ENCODE measurements around the gene MEIS1.
A peak's percentile ranks its signal among the peaks of the same experiment; 100 is the strongest.

Gene MEIS1

GRCh38 chr2:66441581-66442320, 6.8 kb downstream of the MEIS1 start:
- H3K4me3 ChIP-seq, result peak overlapping the region in 1 of 7 experiments; percentile 59

GRCh38 chr2:66442516-66443185, 7.7 kb downstream of the MEIS1 start:
- no peak overlapping the region for H3K4me3 ChIP-seq

More at GRCh38 chr2:66441581-66442320, 6.8 kb downstream of the MEIS1 start:
- H3K27ac ChIP-seq, result peak overlapping the region in 1 of 21 experiments; percentile 81

GRCh38 chr2:66443186-66443978, 8.5 kb downstream of the MEIS1 start:
- Histone ChIP-seq H3K4me3 (peak overlapping the region in 1 of 7 experiments; percentile 20), H3K27ac (peak overlapping the region in 10 of 21 experiments; percentile 31 to 85 (median 66))

More at GRCh38 chr2:66442516-66443185, 7.7 kb downstream of the MEIS1 start:
- H3K27ac ChIP-seq, result peak overlapping the region in 1 of 21 experiments; percentile 81

- peak overlapping the region in 10 of 21 experiments; percentile 9 to 85 (median 70) for H3K27ac ChIP-seq
Observed at GRCh38 chr2:66443979-66444861, 9.3 kb downstream of the MEIS1 start.

GRCh38 chr2:66445076-66445924, 10.4 kb downstream of the MEIS1 start:
- Histone ChIP-seq H3K27ac (peak overlapping the region in 11 of 21 experiments; percentile 7 to 85 (median 75)), H3K4me3 (peak overlapping the region in 4 of 7 experiments; percentile 10 to 20 (median 16))

More at GRCh38 chr2:66443979-66444861, 9.3 kb downstream of the MEIS1 start:
- H3K4me3 ChIP-seq, result peak overlapping the region in 1 of 7 experiments; percentile 20

- Histone ChIP-seq H3K27ac (peak overlapping the region in 12 of 21 experiments; percentile 7 to 85 (median 74)), H3K4me3 (peak overlapping the region in 4 of 7 experiments; percentile 10 to 20 (median 16))
Observed at GRCh38 chr2:66445925-66446871, 11.3 kb downstream of the MEIS1 start.

- peak overlapping the region in 2 of 7 experiments; percentile 18 to 20 for H3K4me3 ChIP-seq
- peak overlapping the region in 5 of 21 experiments; percentile 74 to 85 (median 80) for H3K27ac ChIP-seq
Observed at GRCh38 chr2:66446941-66447340, 12.0 kb downstream of the MEIS1 start.

GRCh38 chr2:66447677-66448076, 12.8 kb downstream of the MEIS1 start:
- Histone ChIP-seq H3K27ac (no peak overlapping the region), H3K4me3 (no peak overlapping the region)

GRCh38 chr2:66448136-66448991, 13.4 kb downstream of the MEIS1 start:
- Histone ChIP-seq H3K27ac (no peak overlapping the region), H3K4me3 (no peak overlapping the region)

- peak overlapping the region in 1 of 21 experiments; percentile 16 for H3K27ac ChIP-seq
- no peak overlapping the region for H3K4me3 ChIP-seq
Observed at GRCh38 chr2:66452214-66452613, 17.3 kb downstream of the MEIS1 start.

- no peak overlapping the region for H3K27ac ChIP-seq
Observed at GRCh38 chr2:66452917-66453316, 18.0 kb downstream of the MEIS1 start.

GRCh38 chr2:66455490-66455889, 20.6 kb downstream of the MEIS1 start:
- Histone ChIP-seq H3K4me3 (no peak overlapping the region), H3K27ac (no peak overlapping the region)

More at GRCh38 chr2:66452917-66453316, 18.0 kb downstream of the MEIS1 start:
- no peak overlapping the region for H3K4me3 ChIP-seq

GRCh38 chr2:66456183-66457041, 21.5 kb downstream of the MEIS1 start:
- no peak overlapping the region for H3K27ac ChIP-seq
- H3K4me3 ChIP-seq, result no peak overlapping the region

GRCh38 chr2:66457545-66457944, 22.6 kb downstream of the MEIS1 start:
- H3K27ac ChIP-seq, result no peak overlapping the region

GRCh38 chr2:66460031-66460430, 25.1 kb downstream of the MEIS1 start:
- Histone ChIP-seq H3K27ac (no peak overlapping the region), H3K4me3 (no peak overlapping the region)

More at GRCh38 chr2:66457545-66457944, 22.6 kb downstream of the MEIS1 start:
- no peak overlapping the region for H3K4me3 ChIP-seq
